ENCODE measurements around the gene REV3L. TPM values are rescaled to one million over a fixed set of nuclear protein-coding genes. Genes with fewer than 3 reads are reported as not detected.

The REV3L gene
- total RNA-seq, 3 donors from 2014 or later (not counting 1 experiment from before 2014, with no cell fraction given): 18.1 to 25.5 (median 22.7) TPM

DNA sequence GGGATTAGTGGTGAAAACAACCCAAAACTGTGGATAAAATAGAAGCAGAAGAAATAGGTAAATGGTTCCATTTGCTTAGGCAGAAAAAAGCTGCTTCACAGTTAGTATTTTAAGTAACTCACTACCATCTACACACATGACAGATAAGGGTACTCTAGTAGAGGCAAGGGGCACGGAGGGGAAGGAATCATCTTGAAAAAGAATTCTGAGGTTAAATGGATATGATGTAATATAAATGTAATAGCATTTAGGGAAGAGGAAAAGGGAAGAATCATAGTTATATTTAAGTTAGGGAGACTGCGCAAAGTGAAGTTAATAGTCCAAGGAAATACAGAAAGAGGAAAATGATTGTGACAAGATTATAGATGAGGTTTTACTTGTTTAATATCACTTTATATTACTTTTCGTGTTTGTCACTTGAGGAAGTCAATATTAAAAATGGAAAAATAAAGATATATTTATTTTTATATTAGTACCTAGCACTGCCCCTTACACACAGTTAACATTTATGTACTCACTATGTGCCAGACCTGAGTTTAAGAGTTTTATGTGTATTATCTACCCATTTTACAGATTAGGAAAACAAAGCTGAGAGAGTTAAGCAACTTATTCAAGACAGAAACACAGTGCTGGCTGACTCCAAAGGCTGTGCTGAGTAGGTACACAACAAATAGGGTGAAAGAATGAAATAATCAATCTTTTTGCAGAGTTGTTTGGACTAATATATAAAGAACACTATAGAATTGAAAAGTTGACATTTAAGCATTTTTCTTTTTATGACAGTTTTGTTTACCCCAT, 128.1 kb downstream of the REV3L start:
- H3K36me3 ChIP-seq (ENCODE audit: control insufficient read depth, insufficient read depth, low read length): peaks cover 53% of the 10 kb centered on the region
- no peak for ATAC-seq
- Mint-ChIP-seq H3K36me3 (peaks cover 11% of the 10 kb centered on the region), H3K27ac (no peak overlapping the region), H3K9me3 (no peaks in the 10 kb centered on the region), H3K4me3 (no peak overlapping the region), H3K27me3 (ENCODE audit: low read depth in 2 of 2) (no peaks in the 10 kb centered on the region), H3K4me1 (no peaks in the 10 kb centered on the region)
- no peak for TF ChIP-seq CTCF (IDR thresholded peaks at IDR 0.05)
- no peak overlapping the region for H3K27ac ChIP-seq (ENCODE audit: low read length)
- no peaks in the 10 kb centered on the region for H3K27me3 ChIP-seq (ENCODE audit: control insufficient read depth, insufficient read depth, low read length)
- intact Hi-C loops (cut with micrococcal nuclease): no loop called here
- WGBS (ENCODE audit: insufficient coverage): 90% methylated on average over 2 of the region's 3 CpGs
- no peak overlapping the region for H3K4me3 ChIP-seq (ENCODE audit: low read length)
- H3K4me1 ChIP-seq (ENCODE audit: control insufficient read depth, insufficient read depth, low read length): no peaks in the 10 kb centered on the region
- H3K9me3 ChIP-seq (ENCODE audit: control insufficient read depth, insufficient read depth, low read length): no peaks in the 10 kb centered on the region
- no peak for DNase-seq

DNA sequence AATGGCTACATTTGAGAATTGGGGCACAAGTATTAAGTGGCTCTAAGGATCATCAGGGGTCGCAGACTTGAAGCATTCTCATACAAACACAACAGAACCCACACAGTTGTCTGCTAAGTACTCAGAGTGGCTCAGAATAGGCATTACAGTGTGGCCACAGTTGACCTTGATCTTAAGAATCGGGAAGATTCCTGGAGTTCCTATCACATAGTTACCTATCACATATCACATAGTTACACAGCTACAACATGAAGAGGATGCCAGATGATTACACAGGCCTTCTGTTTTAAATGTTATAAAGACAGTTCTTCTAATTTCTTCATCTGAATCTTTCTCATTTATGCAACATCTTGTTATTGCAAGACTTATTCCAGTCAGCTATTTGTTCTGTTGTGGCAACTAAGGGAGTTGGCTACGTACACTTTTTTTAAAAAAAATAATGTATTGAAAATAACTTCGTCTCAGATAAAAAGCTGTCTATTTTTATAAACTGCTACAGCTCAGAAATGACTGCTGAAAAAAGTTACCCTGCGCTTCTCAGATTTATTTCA, 129.0 kb downstream of the REV3L start:
- no peak overlapping the region for H3K27ac ChIP-seq (ENCODE audit: low read length)
- H3K4me1 ChIP-seq (ENCODE audit: control insufficient read depth, insufficient read depth, low read length): no peaks in the 10 kb centered on the region
- WGBS (ENCODE audit: insufficient coverage): 96% methylated on average over 2 of the region's 5 CpGs
- H3K4me3 ChIP-seq (ENCODE audit: low read length): no peak overlapping the region
- ATAC-seq (no peak), DNase-seq (no peak)
- Mint-ChIP-seq H3K4me3 (no peak overlapping the region), H3K9me3 (no peaks in the 10 kb centered on the region), H3K4me1 (no peaks in the 10 kb centered on the region), H3K27me3 (ENCODE audit: low read depth in 2 of 2) (no peaks in the 10 kb centered on the region), H3K36me3 (peaks cover 11% of the 10 kb centered on the region), H3K27ac (no peak overlapping the region)
- intact Hi-C loops (cut with micrococcal nuclease): no loop called here
- no peak for TF ChIP-seq CTCF (IDR thresholded peaks at IDR 0.05)
- no peaks in the 10 kb centered on the region for H3K9me3 ChIP-seq (ENCODE audit: control insufficient read depth, insufficient read depth, low read length)
- peaks cover 59% of the 10 kb centered on the region for H3K36me3 ChIP-seq (ENCODE audit: control insufficient read depth, insufficient read depth, low read length)
- H3K27me3 ChIP-seq (ENCODE audit: control insufficient read depth, insufficient read depth, low read length): no peaks in the 10 kb centered on the region

GRCh38 chr6:111347589-111347988, 135.4 kb downstream of the REV3L start:
- no peaks in the 10 kb centered on the region for H3K4me1 Mint-ChIP-seq
- no peaks in the 10 kb centered on the region for H3K4me1 ChIP-seq (ENCODE audit: control insufficient read depth, insufficient read depth, low read length)
- H3K27me3 Mint-ChIP-seq (ENCODE audit: low read depth in 2 of 2): no peaks in the 10 kb centered on the region
- DNase-seq (no peak), ATAC-seq (no peak)
- H3K9me3 Mint-ChIP-seq: no peaks in the 10 kb centered on the region
- no peak for TF ChIP-seq CTCF (IDR thresholded peaks at IDR 0.05)
- no peaks in the 10 kb centered on the region for H3K9me3 ChIP-seq (ENCODE audit: control insufficient read depth, insufficient read depth, low read length)
- H3K27ac Mint-ChIP-seq: no peak overlapping the region
- 99% methylated on average over 3 of the region's 3 CpGs for WGBS (ENCODE audit: insufficient coverage)
- H3K4me3 ChIP-seq (ENCODE audit: low read length): no peak overlapping the region
- intact Hi-C loops (cut with micrococcal nuclease): no loop called here
- H3K36me3 ChIP-seq (ENCODE audit: control insufficient read depth, insufficient read depth, low read length): peaks cover 45% of the 10 kb centered on the region
- peaks cover 9% of the 10 kb centered on the region for H3K36me3 Mint-ChIP-seq
- no peak overlapping the region for H3K4me3 Mint-ChIP-seq
- H3K27me3 ChIP-seq (ENCODE audit: control insufficient read depth, insufficient read depth, low read length): no peaks in the 10 kb centered on the region
- no peak overlapping the region for H3K27ac ChIP-seq (ENCODE audit: low read length)

Data from natural killer cell (primary cell).